Astrocyte (in vitro differentiated cells and primary cell): ENCODE measurements around the gene RGSL1.

Experiments used
- CTCF ChIP-seq: IDR thresholded peaks from 2 replicates; pipeline ENCODE4 v1.5.1; 2011; ENCODE audit warnings: low read depth, mild to moderate bottlenecking, inconsistent platforms, low read length, moderate library complexity; ENCODE audit not compliant: insufficient read depth
- EZH2 ChIP-seq: IDR thresholded peaks from 2 replicates; pipeline ENCODE4 v1.6.1; 2012; ENCODE audit warnings: mild to moderate bottlenecking, low read length, inconsistent platforms; ENCODE audit not compliant: insufficient read depth

- TF ChIP-seq EZH2: no peak
- no peak for TF ChIP-seq CTCF
These were observed 120.1 kb downstream of the RGSL1 start for GRCh38 chr1:182569939-182570610.
